ENCODE measurements around the gene SLC4A3. TPM values are rescaled to one million over a fixed set of nuclear protein-coding genes. Genes with fewer than 3 reads are reported as not detected.

SLC4A3 gene
- total RNA-seq, 1 donor from 2014 or later: 24.4 TPM

DNA sequence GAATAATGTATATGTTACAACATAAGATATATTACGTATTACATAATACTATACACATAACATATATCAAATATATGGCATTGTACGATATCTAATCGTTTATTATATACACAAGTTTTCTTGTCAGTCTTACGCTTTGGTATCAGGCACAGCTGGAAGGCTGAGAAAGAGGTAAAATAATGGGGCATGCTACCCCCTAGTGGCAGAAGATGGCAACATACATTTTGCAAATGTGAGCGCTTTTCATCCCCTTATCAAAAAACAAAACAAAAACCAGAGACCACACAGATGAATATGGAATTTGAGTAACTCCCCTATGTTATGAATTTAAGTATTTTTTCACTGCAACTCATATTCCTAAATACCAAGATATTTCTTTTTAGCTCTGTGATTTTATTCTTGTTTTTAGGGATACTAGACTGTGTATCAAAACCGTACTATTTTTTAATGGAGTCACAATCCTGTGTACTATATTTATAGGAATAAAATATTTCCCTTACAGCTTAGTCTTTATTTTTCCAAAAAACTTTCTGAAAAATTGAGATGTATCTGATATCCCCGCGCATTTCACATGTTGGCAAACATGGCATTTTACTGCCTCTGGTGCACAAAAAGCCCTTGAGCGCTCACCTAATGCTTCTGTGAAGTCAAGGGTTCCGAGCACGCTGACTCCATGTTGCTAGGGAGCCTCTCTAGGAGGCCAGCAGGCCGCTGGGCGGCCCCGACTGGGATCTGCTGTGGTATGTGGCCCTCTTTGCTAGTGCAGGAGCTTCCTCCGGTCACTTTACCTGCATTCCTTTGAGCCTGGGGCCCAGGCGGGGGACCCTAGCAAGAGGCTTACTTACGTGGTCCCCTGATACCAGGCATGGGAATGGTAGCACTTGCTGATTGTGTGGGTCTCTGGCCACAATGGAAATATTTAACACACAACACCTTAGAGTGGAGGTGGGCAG, 62.5 kb downstream of the SLC4A3 start:
- Mint-ChIP-seq H3K36me3 (ENCODE audit: unreplicated experiment) (no peaks in the 10 kb centered on the region), H3K4me3 (ENCODE audit: unreplicated experiment) (no peak overlapping the region), H3K9me3 (ENCODE audit: unreplicated experiment) (peaks cover 2% of the 10 kb centered on the region), H3K4me1 (ENCODE audit: low read depth, unreplicated experiment) (peaks cover 5% of the 10 kb centered on the region), H3K27ac (ENCODE audit: unreplicated experiment) (no peak overlapping the region), H3K27me3 (ENCODE audit: unreplicated experiment) (no peaks in the 10 kb centered on the region)
- peak; percentile 36 for DNase-seq
- peak; percentile 91 for TF ChIP-seq CTCF (IDR thresholded peaks at IDR 0.05; ENCODE audit: partially characterized antibody, unreplicated experiment)

DNA sequence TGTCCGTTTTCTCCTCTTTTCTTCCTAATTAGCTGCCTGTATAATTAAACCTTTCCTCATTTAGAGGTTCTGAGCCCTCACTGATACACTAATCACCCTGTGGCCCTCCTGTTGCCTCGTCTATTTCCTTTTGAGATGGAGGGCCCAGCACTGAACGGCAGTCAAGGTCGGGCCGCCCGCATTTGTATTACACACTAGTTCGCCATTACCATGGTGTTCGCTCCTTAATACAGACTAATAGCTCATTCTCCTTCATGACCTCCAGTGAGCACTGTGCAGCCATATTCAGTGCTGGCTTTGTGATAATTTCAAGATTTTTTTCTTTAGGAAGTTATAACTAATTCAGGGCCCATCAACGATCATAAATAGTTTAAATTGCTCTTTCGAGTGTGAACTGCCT, 64.1 kb downstream of the SLC4A3 start:
- H3K27me3 Mint-ChIP-seq (ENCODE audit: unreplicated experiment): no peaks in the 10 kb centered on the region
- TF ChIP-seq CTCF (IDR thresholded peaks at IDR 0.05; ENCODE audit: partially characterized antibody, unreplicated experiment): no peak
- no peak for DNase-seq
- H3K27ac Mint-ChIP-seq (ENCODE audit: unreplicated experiment): no peak overlapping the region
- no peaks in the 10 kb centered on the region for H3K4me1 Mint-ChIP-seq (ENCODE audit: low read depth, unreplicated experiment)
- H3K36me3 Mint-ChIP-seq (ENCODE audit: unreplicated experiment): no peaks in the 10 kb centered on the region
- no peaks in the 10 kb centered on the region for H3K9me3 Mint-ChIP-seq (ENCODE audit: unreplicated experiment)
- no peak overlapping the region for H3K4me3 Mint-ChIP-seq (ENCODE audit: unreplicated experiment)

Other genes starting within 250 kb of the SLC4A3 start
- 19.8 TPM for gene DNPEP, start 239.7 kb upstream of the SLC4A3 start, total RNA-seq (ENCODE audit: unreplicated experiment)
- 1.3 TPM for gene DES, start 209.3 kb upstream of the SLC4A3 start, total RNA-seq (ENCODE audit: unreplicated experiment)
- 92.9 TPM for gene SPEG, start 192.8 kb upstream of the SLC4A3 start, total RNA-seq (ENCODE audit: unreplicated experiment)
- gene GMPPA, start 128.7 kb upstream of the SLC4A3 start, total RNA-seq (ENCODE audit: unreplicated experiment): 23.2 TPM
- gene ASIC4, start 113.1 kb upstream of the SLC4A3 start, total RNA-seq (ENCODE audit: unreplicated experiment): 5.4 TPM
- 31.1 TPM for gene CHPF, start 83.8 kb upstream of the SLC4A3 start, total RNA-seq (ENCODE audit: unreplicated experiment)
- gene TMEM198, start 83.6 kb upstream of the SLC4A3 start, total RNA-seq (ENCODE audit: unreplicated experiment): 40.9 TPM
- 47.9 TPM for gene OBSL1, start 56.1 kb upstream of the SLC4A3 start, total RNA-seq (ENCODE audit: unreplicated experiment)
- gene INHA, start 55.3 kb upstream of the SLC4A3 start, total RNA-seq (ENCODE audit: unreplicated experiment): not detected
- gene STK11IP, start 29.8 kb upstream of the SLC4A3 start, total RNA-seq (ENCODE audit: unreplicated experiment): 34.5 TPM

Data from glutamatergic neuron (in vitro differentiated cells).